ENCODE measurements around the gene F5.
"Not testable (repeated sequence)": the region's sequence is repeated elsewhere in the genome, so short reads cannot be mapped to it uniquely, and the experiment has no call there.

F5 gene

GRCh38 chr1:169521226-169521625, 65.1 kb downstream of the F5 start:
- no peaks in the 10 kb centered on the region for H3K27me3 ChIP-seq (ENCODE audit: low read depth, low read length)
- H3K9me3 ChIP-seq (ENCODE audit: control insufficient read depth in 1 of 2, low read length in 2 of 2) = no peaks in the 10 kb centered on the region
- H3K27ac ChIP-seq (ENCODE audit: low read length) = no peak overlapping the region
- no peaks in the 10 kb centered on the region for H3K36me3 ChIP-seq (ENCODE audit: control insufficient read depth in 1 of 2, insufficient read depth in 2 of 2, low read length in 2 of 2)
- H3K4me1 ChIP-seq (ENCODE audit: control insufficient read depth in 1 of 2, insufficient read depth in 2 of 2, low read length in 2 of 2) = peaks cover 0 to 6% of the 10 kb centered on the region in 2 donors
- no peak overlapping the region for H3K4me3 ChIP-seq (ENCODE audit: low read depth in 1 of 2, low read length in 2 of 2)

GRCh38 chr1:169517558-169518186, 68.6 kb downstream of the F5 start:
- Histone ChIP-seq H3K4me1 (ENCODE audit: control insufficient read depth in 1 of 2, insufficient read depth in 2 of 2, low read length in 2 of 2) (no peaks in the 10 kb centered on the region), H3K27ac (ENCODE audit: low read length) (no peak overlapping the region), H3K36me3 (ENCODE audit: control insufficient read depth in 1 of 2, insufficient read depth in 2 of 2, low read length in 2 of 2) (no peaks in the 10 kb centered on the region), H3K9me3 (ENCODE audit: control insufficient read depth in 1 of 2, low read length in 2 of 2) (no peaks in the 10 kb centered on the region), H3K27me3 (ENCODE audit: low read depth, low read length) (no peaks in the 10 kb centered on the region), H3K4me3 (ENCODE audit: low read depth in 1 of 2, low read length in 2 of 2) (no peak overlapping the region)

- no peak overlapping the region for H3K27ac ChIP-seq (ENCODE audit: low read length)
- no peaks in the 10 kb centered on the region for H3K27me3 ChIP-seq (ENCODE audit: low read depth, low read length)
- no peak overlapping the region for H3K4me3 ChIP-seq (ENCODE audit: low read depth in 1 of 2, low read length in 2 of 2)
- no peaks in the 10 kb centered on the region for H3K9me3 ChIP-seq (ENCODE audit: control insufficient read depth in 1 of 2, low read length in 2 of 2)
- no peaks in the 10 kb centered on the region for H3K4me1 ChIP-seq (ENCODE audit: control insufficient read depth in 1 of 2, insufficient read depth in 2 of 2, low read length in 2 of 2)
- H3K36me3 ChIP-seq (ENCODE audit: control insufficient read depth in 1 of 2, insufficient read depth in 2 of 2, low read length in 2 of 2) = no peaks in the 10 kb centered on the region
These were observed 70.6 kb downstream of the F5 start for GRCh38 chr1:169515641-169516040.

GRCh38 chr1:169514566-169515270, 71.6 kb downstream of the F5 start:
- no peaks in the 10 kb centered on the region for H3K4me1 ChIP-seq (ENCODE audit: control insufficient read depth in 1 of 2, insufficient read depth in 2 of 2, low read length in 2 of 2)
- H3K4me3 ChIP-seq (ENCODE audit: low read depth in 1 of 2, low read length in 2 of 2) = no peak overlapping the region
- no peak overlapping the region for H3K27ac ChIP-seq (ENCODE audit: low read length)
- no peaks in the 10 kb centered on the region for H3K36me3 ChIP-seq (ENCODE audit: control insufficient read depth in 1 of 2, insufficient read depth in 2 of 2, low read length in 2 of 2)
- no peaks in the 10 kb centered on the region for H3K27me3 ChIP-seq (ENCODE audit: low read depth, low read length)
- no peaks in the 10 kb centered on the region for H3K9me3 ChIP-seq (ENCODE audit: control insufficient read depth in 1 of 2, low read length in 2 of 2)

- H3K9me3 ChIP-seq (ENCODE audit: control insufficient read depth in 1 of 2, low read length in 2 of 2) = no peaks in the 10 kb centered on the region
- no peaks in the 10 kb centered on the region for H3K36me3 ChIP-seq (ENCODE audit: control insufficient read depth in 1 of 2, insufficient read depth in 2 of 2, low read length in 2 of 2)
- no peak overlapping the region for H3K4me3 ChIP-seq (ENCODE audit: low read depth in 1 of 2, low read length in 2 of 2)
- H3K4me1 ChIP-seq (ENCODE audit: control insufficient read depth in 1 of 2, insufficient read depth in 2 of 2, low read length in 2 of 2) = peaks cover 0 to 6% of the 10 kb centered on the region in 2 donors
- H3K27me3 ChIP-seq (ENCODE audit: low read depth, low read length) = no peaks in the 10 kb centered on the region
- H3K27ac ChIP-seq (ENCODE audit: low read length) = no peak overlapping the region
These were observed 73.1 kb downstream of the F5 start for GRCh38 chr1:169513208-169513607.

- Histone ChIP-seq H3K4me3 (ENCODE audit: low read depth in 1 of 2, low read length in 2 of 2) (no peak overlapping the region), H3K36me3 (ENCODE audit: control insufficient read depth in 1 of 2, insufficient read depth in 2 of 2, low read length in 2 of 2) (no peaks in the 10 kb centered on the region), H3K27ac (ENCODE audit: low read length) (peak overlapping the region; percentile 39), H3K27me3 (ENCODE audit: low read depth, low read length) (no peaks in the 10 kb centered on the region), H3K9me3 (ENCODE audit: control insufficient read depth in 1 of 2, low read length in 2 of 2) (no peaks in the 10 kb centered on the region), H3K4me1 (ENCODE audit: control insufficient read depth in 1 of 2, insufficient read depth in 2 of 2, low read length in 2 of 2) (peaks cover 0 to 8% of the 10 kb centered on the region in 2 donors)
These were observed 74.8 kb downstream of the F5 start for GRCh38 chr1:169511316-169512005.

- Histone ChIP-seq H3K27ac (ENCODE audit: low read length) (no peak overlapping the region), H3K36me3 (ENCODE audit: control insufficient read depth in 1 of 2, insufficient read depth in 2 of 2, low read length in 2 of 2) (no peaks in the 10 kb centered on the region), H3K9me3 (ENCODE audit: control insufficient read depth in 1 of 2, low read length in 2 of 2) (no peaks in the 10 kb centered on the region), H3K27me3 (ENCODE audit: low read depth, low read length) (no peaks in the 10 kb centered on the region), H3K4me1 (ENCODE audit: control insufficient read depth in 1 of 2, insufficient read depth in 2 of 2, low read length in 2 of 2) (peaks cover 0 to 8% of the 10 kb centered on the region in 2 donors), H3K4me3 (ENCODE audit: low read depth in 1 of 2, low read length in 2 of 2) (no peak overlapping the region)
These were observed 76.2 kb downstream of the F5 start for GRCh38 chr1:169510060-169510459.

- no peak overlapping the region for H3K4me3 ChIP-seq (ENCODE audit: low read depth in 1 of 2, low read length in 2 of 2)
- H3K4me1 ChIP-seq (ENCODE audit: control insufficient read depth in 1 of 2, insufficient read depth in 2 of 2, low read length in 2 of 2) = peaks cover 0 to 8% of the 10 kb centered on the region in 2 donors
- no peaks in the 10 kb centered on the region for H3K9me3 ChIP-seq (ENCODE audit: control insufficient read depth in 1 of 2, low read length in 2 of 2)
- no peaks in the 10 kb centered on the region for H3K36me3 ChIP-seq (ENCODE audit: control insufficient read depth in 1 of 2, insufficient read depth in 2 of 2, low read length in 2 of 2)
- no peaks in the 10 kb centered on the region for H3K27me3 ChIP-seq (ENCODE audit: low read depth, low read length)
- no peak overlapping the region for H3K27ac ChIP-seq (ENCODE audit: low read length)
These were observed 76.9 kb downstream of the F5 start for GRCh38 chr1:169509354-169509753.

GRCh38 chr1:169508432-169509338, 77.6 kb downstream of the F5 start:
- peaks cover 0 to 8% of the 10 kb centered on the region in 2 donors for H3K4me1 ChIP-seq (ENCODE audit: control insufficient read depth in 1 of 2, insufficient read depth in 2 of 2, low read length in 2 of 2)
- no peaks in the 10 kb centered on the region for H3K36me3 ChIP-seq (ENCODE audit: control insufficient read depth in 1 of 2, insufficient read depth in 2 of 2, low read length in 2 of 2)
- H3K4me3 ChIP-seq (ENCODE audit: low read depth in 1 of 2, low read length in 2 of 2) = no peak overlapping the region
- no peak overlapping the region for H3K27ac ChIP-seq (ENCODE audit: low read length)
- no peaks in the 10 kb centered on the region for H3K27me3 ChIP-seq (ENCODE audit: low read depth, low read length)
- H3K9me3 ChIP-seq (ENCODE audit: control insufficient read depth in 1 of 2, low read length in 2 of 2) = no peaks in the 10 kb centered on the region

GRCh38 chr1:169507413-169507812, 78.9 kb downstream of the F5 start:
- Histone ChIP-seq H3K9me3 (ENCODE audit: control insufficient read depth in 1 of 2, low read length in 2 of 2) (no peaks in the 10 kb centered on the region), H3K36me3 (ENCODE audit: control insufficient read depth in 1 of 2, insufficient read depth in 2 of 2, low read length in 2 of 2) (no peaks in the 10 kb centered on the region), H3K27me3 (ENCODE audit: low read depth, low read length) (no peaks in the 10 kb centered on the region), H3K27ac (ENCODE audit: low read length) (no peak overlapping the region), H3K4me1 (ENCODE audit: control insufficient read depth in 1 of 2, insufficient read depth in 2 of 2, low read length in 2 of 2) (peaks cover 0 to 8% of the 10 kb centered on the region in 2 donors), H3K4me3 (ENCODE audit: low read depth in 1 of 2, low read length in 2 of 2) (no peak overlapping the region)

GRCh38 chr1:169503601-169504000, 82.7 kb downstream of the F5 start:
- H3K36me3 ChIP-seq (ENCODE audit: control insufficient read depth in 1 of 2, insufficient read depth in 2 of 2, low read length in 2 of 2); H3K9me3 ChIP-seq (ENCODE audit: control insufficient read depth in 1 of 2, low read length in 2 of 2); H3K27ac ChIP-seq (ENCODE audit: low read length); H3K27me3 ChIP-seq (ENCODE audit: low read depth, low read length); H3K4me3 ChIP-seq (ENCODE audit: low read depth in 1 of 2, low read length in 2 of 2); H3K4me1 ChIP-seq (ENCODE audit: control insufficient read depth in 1 of 2, insufficient read depth in 2 of 2, low read length in 2 of 2): not testable (repeated sequence)
